Stimulated activated CD8-positive, alpha-beta memory T cell treated with anti-CD3 and anti-CD28 coated beads, Interleukin-7, amount 100 ng/mL, for 24 hours (primary cell): ENCODE results near the gene QSOX1.

Experiments
- DNase-seq: peaks from one replicate; pipeline ENCODE4 v3.0.0-alpha.2; 2020; ENCODE audit warnings: low read depth

Gene QSOX1

GRCh38 chr1:180169640-180170195 is 15.0 kb downstream of the QSOX1 start:
- no peak for DNase-seq

- DNase-seq = no peak
These were observed 16.0 kb downstream of the QSOX1 start for GRCh38 chr1:180170546-180171151.

DNA sequence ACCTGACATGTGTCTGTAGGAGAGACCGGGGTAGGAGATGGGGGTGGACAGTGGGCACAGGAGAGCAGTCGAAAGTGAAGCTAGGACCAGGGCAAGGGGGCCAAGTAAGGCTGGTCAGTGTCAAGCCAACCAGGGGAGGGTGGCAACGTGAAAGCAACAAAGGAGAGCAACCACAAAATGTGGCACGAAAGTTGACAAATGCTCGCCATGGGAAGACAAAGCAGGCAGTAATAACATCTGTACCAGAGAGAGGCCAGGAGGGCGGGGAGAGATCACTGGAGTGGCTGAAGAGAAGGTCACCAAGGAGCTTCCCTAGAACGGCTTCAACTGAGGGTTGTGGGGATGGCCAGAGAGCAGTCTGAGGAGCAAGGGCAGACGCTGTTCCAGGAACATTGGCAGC is 17.0 kb downstream of the QSOX1 start:
- no peak for DNase-seq

DNA sequence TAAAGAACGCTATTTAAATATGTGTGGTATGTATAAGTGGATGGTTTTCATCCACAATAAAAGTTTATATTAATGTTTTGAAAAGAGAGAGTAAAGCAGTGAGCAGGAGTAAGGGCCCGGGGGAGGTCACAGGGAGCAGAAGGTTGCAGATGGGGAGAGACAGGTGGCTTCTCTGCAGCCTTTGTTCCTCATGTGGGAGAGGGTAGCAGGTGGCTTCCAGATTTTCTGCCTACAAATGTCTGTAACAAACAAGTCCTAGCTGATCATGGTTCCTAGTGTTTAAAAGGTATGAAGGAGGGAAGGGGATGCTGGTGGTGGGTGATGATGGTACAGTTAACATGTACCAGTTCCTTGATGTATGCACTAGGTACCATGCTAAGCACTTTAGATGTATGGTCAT is 18.8 kb downstream of the QSOX1 start:
- no peak for DNase-seq

DNA sequence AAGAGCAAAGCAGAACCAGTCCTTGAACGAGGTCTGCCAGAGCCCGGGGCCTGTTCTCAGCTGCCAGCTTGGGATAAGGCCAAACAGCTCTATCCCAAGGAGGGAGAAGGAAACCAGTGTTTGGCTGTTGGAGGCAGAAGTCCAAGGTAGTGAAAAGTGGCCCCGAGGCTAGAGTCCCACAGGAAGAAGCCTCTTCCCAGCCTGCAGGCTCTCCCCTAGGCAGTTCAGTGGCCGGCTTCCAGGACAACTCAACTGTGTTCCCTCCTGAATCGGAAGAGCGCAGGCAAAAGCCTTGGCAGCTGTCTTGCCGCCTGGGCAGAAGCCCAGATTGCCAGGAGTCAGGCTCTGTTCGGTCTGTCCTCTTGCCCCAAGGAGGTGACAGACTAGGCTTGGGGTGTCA is 19.3 kb downstream of the QSOX1 start:
- no peak for DNase-seq

- no peak for DNase-seq
These were observed 20.6 kb downstream of the QSOX1 start for GRCh38 chr1:180175291-180175690.

- no peak for DNase-seq
These were observed 21.1 kb downstream of the QSOX1 start for GRCh38 chr1:180175806-180176205.

- DNase-seq = no peak
These were observed 22.3 kb downstream of the QSOX1 start for GRCh38 chr1:180176965-180177364.

GRCh38 chr1:180177931-180178330 is 23.3 kb downstream of the QSOX1 start:
- DNase-seq = no peak

DNA sequence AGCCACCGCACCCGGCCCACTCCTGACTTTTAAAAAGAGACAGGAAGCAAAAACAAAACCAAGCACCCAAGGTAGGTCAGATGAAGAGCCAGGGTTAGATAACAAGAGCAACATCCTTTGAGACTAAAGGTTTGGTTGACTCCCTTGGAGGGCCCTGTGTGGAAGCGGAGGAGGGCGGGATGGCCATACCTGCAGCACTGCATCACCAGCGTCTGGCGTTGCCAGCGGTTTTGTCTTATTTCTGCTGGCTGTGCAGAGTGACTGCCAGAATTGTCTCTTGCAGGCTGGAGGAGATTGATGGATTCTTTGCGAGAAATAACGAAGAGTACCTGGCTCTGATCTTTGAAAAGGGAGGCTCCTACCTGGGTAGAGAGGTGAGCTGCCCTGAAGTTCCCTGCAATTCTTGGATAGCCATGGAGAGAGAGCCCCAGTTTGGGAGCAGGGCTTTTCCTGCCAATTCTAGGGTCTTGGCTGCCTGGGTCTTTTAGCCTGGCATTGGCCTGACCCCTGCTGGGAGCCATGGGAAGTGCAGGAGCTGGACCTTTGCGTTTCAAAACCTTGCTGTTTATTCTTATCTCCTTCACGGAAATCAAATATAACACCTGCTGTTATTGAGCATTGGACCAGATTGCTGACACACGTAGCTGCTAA is 24.0 kb downstream of the QSOX1 start:
- DNase-seq = peak; percentile 41

GRCh38 chr1:180179162-180179957 is 24.7 kb downstream of the QSOX1 start:
- no peak for DNase-seq

DNA sequence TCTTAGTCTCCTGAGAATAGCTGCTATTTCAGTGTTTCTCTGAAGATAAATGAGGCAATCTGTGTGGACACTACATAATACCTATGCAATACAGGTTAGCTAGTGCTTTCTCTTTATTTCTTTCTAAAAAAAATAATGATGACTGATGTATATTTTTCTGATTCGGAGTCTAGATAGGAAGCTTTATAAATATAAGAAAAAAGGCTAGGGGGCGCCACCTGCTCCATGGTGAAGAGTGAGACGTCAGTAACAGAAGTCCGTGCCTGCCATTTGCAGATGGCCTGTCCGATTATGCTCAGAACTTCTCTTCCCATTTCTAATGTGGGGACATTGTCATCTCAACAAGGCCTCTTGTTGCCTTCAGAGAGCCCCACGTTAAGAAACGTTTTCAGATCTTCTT is 26.4 kb downstream of the QSOX1 start:
- no peak for DNase-seq

DNA sequence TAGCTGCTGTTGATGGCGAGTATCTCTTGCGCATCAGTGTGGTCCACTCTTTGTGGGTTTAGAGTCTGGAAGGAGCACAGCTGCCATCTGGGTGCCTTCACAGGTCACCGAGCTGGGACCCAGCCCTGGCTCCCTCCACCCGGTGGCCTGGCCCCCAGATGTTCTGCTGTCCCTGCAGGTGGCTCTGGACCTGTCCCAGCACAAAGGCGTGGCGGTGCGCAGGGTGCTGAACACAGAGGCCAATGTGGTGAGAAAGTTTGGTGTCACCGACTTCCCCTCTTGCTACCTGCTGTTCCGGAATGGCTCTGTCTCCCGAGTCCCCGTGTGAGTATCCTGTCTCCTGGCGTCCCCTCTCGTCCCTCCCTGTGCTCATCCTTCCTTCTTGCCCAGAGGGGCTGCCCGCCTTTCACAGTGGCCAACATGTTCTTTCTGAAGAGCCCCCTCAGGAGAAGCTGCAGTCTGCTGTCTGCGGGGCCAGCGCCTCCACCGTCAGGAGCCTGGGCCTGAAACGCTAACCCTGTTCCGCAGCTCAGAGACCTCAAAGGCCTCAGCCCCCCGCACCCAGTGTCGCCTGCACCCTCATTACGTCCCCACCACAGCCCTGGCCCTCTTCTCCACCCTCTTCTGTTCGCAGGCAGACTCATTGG is 27.4 kb downstream of the QSOX1 start:
- DNase-seq = no peak

DNA sequence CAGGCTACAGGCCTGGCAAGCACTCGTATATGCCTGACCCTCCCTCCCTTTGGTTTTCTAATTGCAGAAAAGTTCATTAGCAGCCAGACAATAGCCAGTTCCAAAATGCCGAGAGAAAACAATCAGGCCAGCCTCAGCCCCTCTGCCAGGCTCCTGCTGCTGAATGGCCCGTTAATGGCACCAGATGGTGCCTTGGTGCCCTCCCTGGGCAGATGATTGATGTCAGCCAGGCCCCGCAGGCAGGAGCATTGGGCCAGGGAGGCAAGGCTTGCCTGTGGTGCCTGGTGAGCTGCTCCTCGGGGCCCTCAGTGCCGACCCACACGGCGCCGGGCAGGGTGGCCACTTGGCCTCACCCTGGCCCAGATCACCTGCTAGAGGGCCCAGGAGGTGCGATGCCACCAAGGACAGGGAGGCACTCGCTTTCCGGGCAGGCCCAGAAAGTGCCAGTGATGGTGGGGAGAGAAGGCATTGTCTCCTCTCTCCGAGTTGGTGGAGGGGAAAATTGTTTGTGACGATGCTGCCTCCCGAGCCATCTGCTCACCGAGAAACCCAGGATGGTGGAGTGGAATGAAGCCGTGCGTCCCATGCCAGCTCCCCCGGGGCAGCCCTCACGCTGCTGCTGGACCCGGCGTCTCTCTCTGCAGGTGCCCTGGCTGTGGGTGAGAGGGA is 28.1 kb downstream of the QSOX1 start:
- no peak for DNase-seq

GRCh38 chr1:180183426-180183825 is 28.8 kb downstream of the QSOX1 start:
- no peak for DNase-seq

DNA sequence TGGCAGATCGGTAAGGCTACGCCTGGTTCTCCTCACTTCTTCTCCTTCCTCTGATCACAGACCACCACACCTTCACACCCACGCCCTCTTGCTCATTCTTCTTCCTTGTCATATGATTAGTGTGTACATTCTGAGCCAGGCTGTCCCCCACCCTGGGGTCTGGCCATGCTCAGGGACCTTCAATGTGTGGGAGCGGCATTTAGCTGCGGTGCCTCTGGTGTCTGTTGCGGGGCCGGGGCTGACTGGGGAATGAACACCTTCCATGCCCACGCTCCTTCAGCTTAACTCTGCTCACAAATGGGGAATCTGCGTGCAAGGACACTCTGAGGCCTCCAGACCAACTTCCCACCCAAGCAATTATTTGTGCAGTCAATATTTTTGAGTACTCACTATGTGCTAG is 29.4 kb downstream of the QSOX1 start:
- DNase-seq = no peak

GRCh38 chr1:180185281-180185680 is 30.6 kb downstream of the QSOX1 start:
- no peak for DNase-seq

DNA sequence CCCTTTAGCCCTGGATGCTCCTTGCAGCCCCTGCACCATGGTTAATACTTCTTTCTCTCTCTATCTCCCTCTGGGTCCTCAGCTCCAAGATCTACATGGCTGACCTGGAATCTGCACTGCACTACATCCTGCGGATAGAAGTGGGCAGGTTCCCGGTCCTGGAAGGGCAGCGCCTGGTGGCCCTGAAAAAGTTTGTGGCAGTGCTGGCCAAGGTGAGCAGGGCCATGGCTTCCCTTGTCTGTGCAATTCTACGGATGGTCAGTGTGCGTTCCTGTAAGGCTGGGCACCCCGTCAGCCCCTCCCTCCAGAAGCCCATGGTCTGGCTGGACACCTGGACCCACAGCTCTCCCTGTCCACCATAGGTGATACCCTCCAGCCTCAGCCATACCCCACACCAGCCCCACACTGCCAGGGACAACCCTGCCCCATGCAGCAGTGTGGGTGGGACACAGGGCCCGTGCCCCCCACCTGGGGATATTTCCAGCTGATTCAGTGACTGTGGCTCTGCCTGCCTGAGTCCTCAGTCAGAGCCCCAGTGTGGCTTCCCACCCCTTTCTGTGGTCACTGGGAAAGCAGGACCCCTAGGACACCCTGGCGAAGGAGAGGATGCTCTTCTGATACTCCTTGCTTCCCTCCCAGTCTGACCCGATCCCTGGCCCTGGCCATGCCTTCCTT is 31.4 kb downstream of the QSOX1 start:
- no peak for DNase-seq

- DNase-seq = no peak
These were observed 32.2 kb downstream of the QSOX1 start for GRCh38 chr1:180186831-180187230.

DNA sequence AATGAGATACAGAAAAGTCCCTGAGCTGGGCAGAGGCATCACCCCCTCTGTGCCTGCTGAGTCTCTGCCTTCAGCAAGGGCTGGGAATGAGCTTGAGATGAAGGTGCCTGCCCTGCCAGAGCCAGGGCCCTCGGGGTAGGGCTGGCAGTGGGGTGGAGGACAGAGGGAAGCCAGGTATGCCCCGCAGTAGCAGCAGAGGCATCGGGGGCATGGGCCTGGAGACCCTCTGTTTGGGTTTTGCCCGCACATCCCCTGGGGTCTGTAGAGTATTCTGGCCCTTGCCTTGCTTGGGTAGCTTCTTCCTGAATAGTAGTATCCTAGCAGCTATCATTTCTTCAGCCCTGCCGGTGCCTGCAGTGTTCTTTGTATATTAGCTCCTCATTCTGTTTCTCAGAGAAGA is 33.0 kb downstream of the QSOX1 start:
- no peak for DNase-seq

DNA sequence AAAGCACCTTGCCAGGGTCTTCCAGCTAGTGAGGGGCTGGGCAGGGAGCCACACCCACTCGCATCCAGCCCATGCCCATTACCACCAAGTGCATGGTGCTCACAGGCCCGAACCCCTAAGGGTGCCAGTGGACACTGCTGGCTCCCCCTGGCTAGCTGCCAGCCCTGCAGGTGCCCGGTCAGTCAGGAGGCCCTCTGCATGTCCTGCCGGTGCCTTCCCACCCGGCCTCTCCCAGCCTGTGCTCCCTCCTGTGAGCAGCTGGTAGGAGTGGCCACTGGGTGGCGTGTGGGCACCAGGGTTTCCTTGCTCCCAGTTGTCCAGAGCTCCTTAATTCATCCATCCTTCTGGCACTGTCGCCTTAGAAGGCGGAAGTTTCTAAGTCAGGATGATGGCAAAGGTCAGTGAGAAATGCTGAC is 33.4 kb downstream of the QSOX1 start:
- DNase-seq = no peak
